ENCODE data around the gene NFIB.

The NFIB gene

GRCh38 chr9:14296495-14297113 is 17.3 kb downstream of the NFIB start:
- in situ Hi-C loops (cut with HindIII; ENCODE audit: low sequenced_read_pairs) = no loop called here

GRCh38 chr9:14294659-14295058 is 19.3 kb downstream of the NFIB start:
- no peak overlapping the region for H3K4me3 ChIP-seq (ENCODE audit: low read depth, low read length)
- DNase-seq (ENCODE audit: low read depth) = no peak
- in situ Hi-C loops (cut with HindIII; ENCODE audit: low sequenced_read_pairs) = no loop called here
- no peak for TF ChIP-seq CTCF (IDR thresholded peaks at IDR 0.05; ENCODE audit: low read depth, low read length, missing control alignments)

More at GRCh38 chr9:14296495-14297113, 17.3 kb downstream of the NFIB start:
- H3K4me3 ChIP-seq (ENCODE audit: low read depth, low read length) = no peak overlapping the region
- TF ChIP-seq CTCF (IDR thresholded peaks at IDR 0.05; ENCODE audit: low read depth, low read length, missing control alignments) = no peak
- DNase-seq (ENCODE audit: low read depth) = no peak

DNA sequence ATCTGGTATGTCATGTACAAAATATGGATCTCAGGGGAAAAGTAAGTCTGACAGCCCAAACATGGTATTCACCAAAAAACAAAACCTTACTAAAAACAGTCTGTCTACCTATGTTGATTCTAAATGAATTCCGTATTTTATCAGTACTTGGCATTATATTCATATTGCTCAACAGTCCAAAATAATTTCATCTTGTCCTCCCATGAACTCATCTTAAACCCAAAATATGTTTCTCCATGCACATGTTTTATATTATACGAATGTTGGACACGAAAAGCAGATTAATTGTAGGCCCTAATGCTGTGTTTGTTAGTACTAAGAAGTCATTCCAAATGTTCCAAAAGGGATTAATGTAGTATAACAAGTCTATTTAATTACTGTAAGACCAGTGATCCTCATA is 20.1 kb downstream of the NFIB start:
- TF ChIP-seq CTCF (IDR thresholded peaks at IDR 0.05; ENCODE audit: low read depth, low read length, missing control alignments) = no peak
- DNase-seq (ENCODE audit: low read depth) = no peak
- in situ Hi-C loops (cut with HindIII; ENCODE audit: low sequenced_read_pairs) = no loop called here
- H3K4me3 ChIP-seq (ENCODE audit: low read depth, low read length) = no peak overlapping the region

- no peak overlapping the region for H3K4me3 ChIP-seq (ENCODE audit: low read depth, low read length)
- in situ Hi-C loops (cut with HindIII; ENCODE audit: low sequenced_read_pairs) = no loop called here
- no peak for TF ChIP-seq CTCF (IDR thresholded peaks at IDR 0.05; ENCODE audit: low read depth, low read length, missing control alignments)
- no peak for DNase-seq (ENCODE audit: low read depth)
Measured at GRCh38 chr9:14292181-14292739, 21.7 kb downstream of the NFIB start.

- TF ChIP-seq CTCF (IDR thresholded peaks at IDR 0.05; ENCODE audit: low read depth, low read length, missing control alignments) = no peak
Measured at GRCh38 chr9:14289916-14290315, 24.0 kb downstream of the NFIB start.

GRCh38 chr9:14288433-14288832 is 25.5 kb downstream of the NFIB start:
- DNase-seq (ENCODE audit: low read depth) = no peak
- TF ChIP-seq CTCF (IDR thresholded peaks at IDR 0.05; ENCODE audit: low read depth, low read length, missing control alignments) = no peak
- in situ Hi-C loops (cut with HindIII; ENCODE audit: low sequenced_read_pairs) = no loop called here
- H3K4me3 ChIP-seq (ENCODE audit: low read depth, low read length) = no peak overlapping the region

More at GRCh38 chr9:14289916-14290315, 24.0 kb downstream of the NFIB start:
- H3K4me3 ChIP-seq (ENCODE audit: low read depth, low read length) = no peak overlapping the region
- DNase-seq (ENCODE audit: low read depth) = no peak
- in situ Hi-C loops (cut with HindIII; ENCODE audit: low sequenced_read_pairs) = no loop called here

Measured in astrocyte of the cerebellum (primary cell).